ENCODE measurements around the gene FHIT. TPM values are rescaled to one million over a fixed set of nuclear protein-coding genes. Genes with fewer than 3 reads are reported as not detected.

The FHIT gene
- total and polyA plus RNA-seq, 2 of the 4 experiments (the other 2 are of a cell fraction): 0.07 TPM; not detected in 1

- Histone ChIP-seq H2BK120ac (ENCODE audit: low read depth, low read length) (no peak overlapping the region), H4K8ac (ENCODE audit: low read depth in 2 of 2, low read length in 2 of 2) (no peak overlapping the region), H2BK15ac (ENCODE audit: low read depth, low read length) (no peak overlapping the region), H3K56ac (ENCODE audit: extremely low read depth, insufficient read depth, low read length) (no peak overlapping the region), H2BK5ac (ENCODE audit: low read depth, low read length, poor library complexity, severe bottlenecking) (no peak overlapping the region), H3K79me1 (ENCODE audit: low read depth in 1 of 2, low read length in 2 of 2) (no peaks in the 10 kb centered on the region), H2AFZ (replicated peaks; ENCODE audit: low read length, poor library complexity) (no peak overlapping the region), H3K4me2 (ENCODE audit: low read depth, low read length) (no peak overlapping the region), H3K4me3 (ENCODE audit: insufficient read depth, low read depth, low read length) (no peak overlapping the region), H3K9ac (ENCODE audit: low read depth, low read length) (no peak overlapping the region), H3K9me3 (ENCODE audit: control insufficient read depth, insufficient read depth, low read length) (no peaks in the 10 kb centered on the region), H3K23ac (ENCODE audit: low read depth, low read length) (no peak overlapping the region), H3K27ac (ENCODE audit: insufficient read depth, low read length) (no peak overlapping the region), H3K4ac (ENCODE audit: low read depth, low read length) (no peak overlapping the region), H3K27me3 (ENCODE audit: control insufficient read depth, insufficient read depth, low read length) (no peaks in the 10 kb centered on the region), H3K14ac (replicated peaks; ENCODE audit: low read depth, low read length) (no peak overlapping the region), H3K4me1 (ENCODE audit: control insufficient read depth, insufficient read depth, low read length) (no peaks in the 10 kb centered on the region), H4K20me1 (ENCODE audit: insufficient read depth, low read length) (no peaks in the 10 kb centered on the region), H2AK5ac (ENCODE audit: low read depth, low read length) (no peak overlapping the region), H4K5ac (ENCODE audit: low read depth, low read length) (no peak overlapping the region), H4K91ac (ENCODE audit: insufficient read depth, low read depth, low read length) (no peak overlapping the region), H2AK9ac (replicated peaks; ENCODE audit: low read depth, low read length, poor library complexity) (no peak overlapping the region), H3K18ac (ENCODE audit: low read depth, low read length) (no peak overlapping the region), H2BK20ac (ENCODE audit: low read depth, low read length) (no peak overlapping the region), H3K36me3 (ENCODE audit: control insufficient read depth, insufficient read depth, low read length) (no peaks in the 10 kb centered on the region), H3K9me1 (ENCODE audit: insufficient read depth, low read length) (no peaks in the 10 kb centered on the region)
- in situ Hi-C loops (cut with MboI; ENCODE audit: low sequenced_read_pairs): no loop called here
- ChIA-PET CTCF (no interaction called here), POLR2A (ENCODE audit: unreplicated experiment) (no interaction called here)
- ATAC-seq (ENCODE audit: low read depth): no peak
- BruUV-seq (replicated peaks): no TSS peak
- intact Hi-C loops (cut with micrococcal nuclease): no loop called here
- DNase-seq: no peak
- dilution Hi-C loops (cut with HindIII; ENCODE audit: low sequenced_read_pairs, unreplicated experiment): no loop called here
- no CpG with 5 or more reads among the region's 4 CpGs for WGBS, 2 experiments (ENCODE audit: extremely low coverage in 2 of 2, insufficient read length in 1 of 2)
- no peak for TF ChIP-seq MAFK (IDR thresholded peaks at IDR 0.05; ENCODE audit: low read depth, low read length)
- TF ChIP-seq CTCF (conservative IDR thresholded peaks at IDR 0.05; ENCODE audit: low read depth, low read length): no peak
- TF ChIP-seq CEBPB (IDR thresholded peaks at IDR 0.05; ENCODE audit: low read depth, low read length): no peak
- no peak for TF ChIP-seq RCOR1 (IDR thresholded peaks at IDR 0.05; ENCODE audit: insufficient replicate concordance, low read length)
- TF ChIP-seq RFX5 (IDR thresholded peaks at IDR 0.05; ENCODE audit: low read depth, low read length): no peak
- TF ChIP-seq CHD1 (IDR thresholded peaks at IDR 0.05; ENCODE audit: low read depth, low read length): no peak
- no peak for TF ChIP-seq MXI1 (IDR thresholded peaks at IDR 0.05; ENCODE audit: borderline replicate concordance, low read depth, low read length)
- no peak for TF ChIP-seq MAZ (IDR thresholded peaks at IDR 0.05; ENCODE audit: borderline replicate concordance, low read depth, low read length)
- no peak for TF ChIP-seq POLR2A (IDR thresholded peaks at IDR 0.05; ENCODE audit: low read depth, low read length)
- TF ChIP-seq FOS (IDR thresholded peaks at IDR 0.05; ENCODE audit: low read depth, low read length): no peak
- TF ChIP-seq NFE2L2 (IDR thresholded peaks at IDR 0.05; ENCODE audit: low read depth, low read length): no peak
- TF ChIP-seq RAD21 (IDR thresholded peaks at IDR 0.05; ENCODE audit: low read length): no peak
Observed at GRCh38 chr3:60073228-60073627, 1178.0 kb downstream of the FHIT start.
